ENCODE results near the gene ARFGAP1.

ARFGAP1 gene

DNA sequence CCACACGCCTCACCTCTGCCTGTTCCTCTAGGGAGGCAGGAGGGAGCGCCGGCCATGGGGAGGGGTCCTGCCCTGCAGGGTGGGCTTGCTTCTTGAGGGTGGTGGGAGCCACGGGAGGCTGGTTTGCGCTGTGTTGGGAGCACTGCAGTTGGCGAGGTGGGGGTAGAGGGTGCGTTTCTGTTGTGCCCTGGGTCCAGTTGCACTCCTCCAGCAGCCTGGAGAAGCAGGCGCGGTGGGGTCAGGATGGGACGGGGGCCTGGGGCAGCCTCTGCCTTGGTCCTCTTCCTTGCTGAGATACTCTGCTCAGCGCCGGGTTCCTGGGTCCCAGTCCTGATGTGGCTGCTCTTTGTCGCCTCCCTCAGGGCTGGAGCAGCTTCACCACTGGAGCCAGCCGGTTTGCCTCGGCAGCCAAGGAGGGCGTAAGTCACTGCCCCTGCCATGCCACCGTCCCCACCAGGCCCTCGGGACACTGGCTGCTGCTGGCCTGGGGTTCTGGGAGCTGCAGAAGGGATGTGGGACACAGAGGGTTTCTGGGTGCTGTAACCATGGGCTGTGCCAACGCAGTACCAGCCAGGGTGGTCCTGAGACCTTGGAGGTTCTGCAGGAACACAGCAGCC is 8.4 kb downstream of the ARFGAP1 start:
- DNase-seq, result no peak

DNA sequence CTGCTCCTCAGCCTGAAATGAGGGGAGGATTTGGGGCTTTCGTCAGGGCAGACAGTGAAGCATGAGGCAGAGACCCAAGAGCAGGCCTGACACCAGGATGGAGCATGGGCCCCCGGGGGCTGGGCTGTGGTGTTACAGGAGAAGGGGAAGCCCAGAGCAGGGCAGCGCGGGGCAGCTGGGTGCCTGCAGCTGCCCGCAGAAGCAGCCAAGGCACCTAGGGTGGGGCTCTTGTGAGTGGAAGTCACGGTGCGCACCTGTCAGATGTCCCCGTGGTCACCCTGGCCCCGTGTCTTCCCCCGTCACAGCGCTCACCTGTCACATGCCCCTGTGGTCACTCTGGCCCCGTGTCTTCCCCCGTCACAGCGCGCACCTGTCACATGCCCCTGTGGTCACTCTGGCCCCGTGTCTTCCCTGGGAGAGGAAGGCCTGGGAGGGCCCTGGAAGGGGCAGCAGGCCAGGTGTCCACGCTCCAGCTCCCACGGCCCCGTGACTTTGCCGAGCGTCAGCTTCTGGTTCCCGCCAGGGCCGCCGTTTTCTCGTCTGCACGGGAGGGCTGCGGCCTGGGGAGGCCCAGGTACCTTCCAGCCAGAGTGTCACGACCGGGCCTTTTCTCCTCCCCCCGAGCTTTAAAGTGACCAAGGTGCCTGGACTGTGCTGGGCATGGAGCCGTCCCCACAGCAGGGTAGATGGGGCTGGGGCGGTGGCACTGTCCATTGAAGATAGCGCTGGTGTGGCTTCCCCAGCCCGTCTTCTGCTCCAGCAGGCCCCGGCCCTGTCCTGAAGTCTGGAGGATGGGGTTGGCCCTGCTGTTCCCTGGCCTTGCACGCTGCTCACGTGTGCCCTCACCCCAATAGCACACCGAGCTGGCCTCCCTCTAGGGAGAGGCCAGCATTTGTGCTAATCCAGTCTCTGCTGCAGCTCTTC is 9.4 kb downstream of the ARFGAP1 start:
- DNase-seq, result no peak

DNA sequence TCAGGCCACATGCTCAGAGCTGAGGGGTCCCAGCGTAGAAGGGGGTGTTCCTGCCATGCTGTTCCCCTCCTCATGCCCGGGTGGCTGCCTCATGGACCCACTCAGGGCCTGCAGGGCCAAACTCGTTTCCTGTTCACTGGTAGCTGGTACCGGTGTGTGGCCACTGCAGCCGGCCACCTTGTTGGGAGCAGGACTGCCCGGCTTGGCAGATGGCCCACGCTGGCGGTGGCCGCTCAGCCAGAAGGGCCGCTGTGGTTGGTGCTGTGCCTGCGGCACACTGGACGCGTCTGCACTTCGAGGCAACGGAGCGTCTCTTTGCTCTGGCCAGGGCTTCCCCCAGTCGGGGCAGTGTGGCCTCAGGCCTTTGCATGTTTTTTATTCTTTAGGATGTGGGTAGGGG is 10.3 kb downstream of the ARFGAP1 start:
- DNase-seq, result no peak

DNA sequence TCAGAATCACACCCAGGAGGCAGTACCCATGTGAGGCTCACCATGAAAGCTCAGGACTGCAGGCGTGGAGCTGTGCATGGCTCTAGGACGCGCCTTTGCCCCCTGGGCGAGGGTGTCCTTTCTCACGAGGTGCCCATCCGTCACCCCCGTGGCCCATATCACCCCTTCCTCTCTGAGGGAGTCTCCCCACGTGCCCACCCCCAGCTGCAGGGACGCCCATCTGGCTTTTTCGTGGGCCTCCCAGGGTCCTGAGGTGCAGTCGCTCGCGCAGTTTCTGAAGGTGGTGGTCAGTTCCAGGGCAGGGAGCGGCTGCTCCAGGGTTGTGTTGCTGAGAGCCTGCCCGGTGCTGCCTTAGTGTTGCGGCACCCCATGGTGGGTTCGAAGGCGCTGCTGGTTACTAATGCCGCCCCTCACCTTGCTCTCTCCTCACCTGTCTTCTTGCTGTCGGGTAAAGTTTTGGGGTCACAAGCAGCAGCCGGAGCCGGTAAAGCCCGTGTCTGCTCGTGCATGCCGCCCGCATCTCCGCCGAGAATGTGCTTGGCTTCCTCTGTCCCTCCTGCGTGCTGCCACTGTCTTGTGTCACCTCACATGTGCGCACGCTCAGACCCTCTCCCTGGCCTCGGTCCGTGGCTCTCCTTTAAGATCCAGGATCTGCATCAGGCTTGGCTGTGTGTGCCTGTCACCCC is 10.9 kb downstream of the ARFGAP1 start:
- no peak for DNase-seq

DNA sequence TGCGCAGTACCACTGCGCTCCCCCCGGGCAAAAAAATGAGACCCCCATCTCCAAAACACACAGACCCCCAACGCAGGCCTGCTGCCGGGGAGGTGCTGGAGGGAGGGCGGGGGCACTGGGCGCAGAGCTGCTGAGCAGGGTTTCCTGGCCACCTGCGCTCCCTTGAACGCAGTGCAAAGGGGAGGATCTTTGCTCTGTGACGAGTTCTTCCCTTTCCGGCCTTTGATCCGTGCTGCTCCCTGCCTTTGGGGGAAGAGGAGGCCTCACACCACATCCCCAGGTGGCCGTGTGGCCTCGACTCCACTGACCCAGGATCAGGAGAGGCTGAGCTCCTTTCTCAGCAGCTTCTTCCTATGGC is 11.4 kb downstream of the ARFGAP1 start:
- DNase-seq, result no peak

DNA sequence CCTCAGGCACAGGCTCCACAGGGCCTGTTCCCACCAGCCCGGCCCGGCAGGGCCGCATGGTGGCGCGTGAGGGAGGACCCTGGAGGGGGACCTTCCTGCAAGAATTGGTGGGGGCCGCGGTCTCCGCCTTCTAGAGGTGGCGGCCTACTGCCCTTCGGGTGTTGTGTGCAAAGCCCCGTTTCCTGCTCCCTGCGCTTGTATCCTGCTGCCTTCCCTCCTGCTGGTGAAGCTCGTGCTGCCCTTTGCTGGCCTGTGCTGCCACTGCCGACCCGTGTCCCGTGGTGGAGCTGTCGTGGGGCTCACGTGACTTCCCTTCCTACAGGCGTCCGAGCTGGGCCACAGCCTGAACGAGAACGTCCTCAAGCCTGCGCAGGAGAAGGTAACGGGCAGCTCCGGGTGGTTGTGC is 11.9 kb downstream of the ARFGAP1 start:
- DNase-seq, result no peak

DNA sequence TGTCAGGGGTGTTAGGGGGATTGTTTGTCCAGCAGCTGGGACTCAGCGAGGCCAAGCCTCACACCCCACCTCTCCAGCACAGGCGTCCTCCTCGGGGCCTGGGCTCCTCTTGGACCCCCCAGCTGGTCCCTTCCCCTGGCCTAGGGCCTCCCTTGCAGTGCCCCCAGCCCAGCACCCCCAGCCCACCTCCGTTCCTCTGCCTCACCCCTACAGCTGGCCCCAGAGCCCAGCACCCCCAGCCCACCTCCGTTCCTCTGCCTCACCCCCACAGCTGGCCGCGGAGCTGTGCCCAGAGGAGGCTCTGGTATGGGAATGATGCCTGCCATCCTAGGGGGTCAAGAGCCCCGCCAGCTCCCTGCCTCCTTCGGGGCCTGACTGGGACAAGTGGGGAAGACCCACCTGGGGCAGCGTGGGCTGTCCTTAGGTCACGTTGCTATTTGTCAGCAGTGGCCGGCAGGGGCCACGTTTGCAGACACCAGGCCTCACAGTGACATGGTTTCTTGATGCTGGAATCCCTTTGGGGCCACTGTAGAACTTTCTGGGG is 12.4 kb downstream of the ARFGAP1 start:
- DNase-seq, result no peak

DNA sequence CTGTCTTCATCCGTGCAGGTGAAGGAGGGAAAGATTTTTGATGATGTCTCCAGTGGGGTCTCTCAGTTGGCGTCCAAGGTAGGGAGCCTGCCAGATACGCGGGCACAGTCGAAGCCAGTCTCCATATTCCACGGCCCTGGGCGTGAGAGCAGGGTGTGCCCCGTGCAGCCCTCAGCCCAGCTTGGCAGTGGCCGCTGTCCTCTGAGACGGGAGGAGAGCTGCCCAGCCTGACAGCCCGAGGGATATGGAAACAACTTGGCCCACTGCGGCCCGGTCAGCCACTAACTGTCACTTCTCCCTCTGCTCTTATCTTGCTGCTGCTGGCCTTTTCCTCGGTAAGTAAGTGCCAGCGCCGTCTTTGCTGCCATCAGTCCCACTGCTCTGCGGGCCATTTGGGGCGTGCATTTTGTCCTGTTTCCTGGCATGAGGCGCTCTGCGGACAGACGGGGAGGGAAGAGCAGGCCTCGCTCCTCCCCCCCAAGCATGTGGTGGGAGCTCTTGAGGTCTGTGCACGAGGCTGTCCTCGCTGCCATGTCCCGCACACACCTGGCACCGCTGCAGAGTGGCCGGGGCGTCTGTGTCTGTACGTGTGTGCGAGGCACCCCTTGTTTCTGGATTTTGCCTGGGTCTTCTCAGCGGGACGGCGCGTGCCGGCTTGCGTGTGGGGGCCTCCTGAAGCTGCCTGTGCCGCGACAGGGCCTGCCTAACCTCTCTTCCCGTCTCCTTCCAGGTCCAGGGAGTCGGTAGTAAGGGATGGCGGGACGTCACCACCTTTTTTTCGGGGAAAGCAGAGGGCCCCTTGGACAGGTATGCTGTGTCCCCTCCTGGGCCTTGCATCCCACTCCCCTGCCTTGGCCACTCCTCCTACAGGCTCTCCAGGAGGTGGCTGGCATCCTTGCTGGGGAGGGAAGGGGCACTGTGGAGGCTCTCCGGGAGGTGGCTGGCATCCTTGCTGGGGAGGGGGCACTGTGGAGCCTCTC is 13.3 kb downstream of the ARFGAP1 start:
- no peak for DNase-seq

DNA sequence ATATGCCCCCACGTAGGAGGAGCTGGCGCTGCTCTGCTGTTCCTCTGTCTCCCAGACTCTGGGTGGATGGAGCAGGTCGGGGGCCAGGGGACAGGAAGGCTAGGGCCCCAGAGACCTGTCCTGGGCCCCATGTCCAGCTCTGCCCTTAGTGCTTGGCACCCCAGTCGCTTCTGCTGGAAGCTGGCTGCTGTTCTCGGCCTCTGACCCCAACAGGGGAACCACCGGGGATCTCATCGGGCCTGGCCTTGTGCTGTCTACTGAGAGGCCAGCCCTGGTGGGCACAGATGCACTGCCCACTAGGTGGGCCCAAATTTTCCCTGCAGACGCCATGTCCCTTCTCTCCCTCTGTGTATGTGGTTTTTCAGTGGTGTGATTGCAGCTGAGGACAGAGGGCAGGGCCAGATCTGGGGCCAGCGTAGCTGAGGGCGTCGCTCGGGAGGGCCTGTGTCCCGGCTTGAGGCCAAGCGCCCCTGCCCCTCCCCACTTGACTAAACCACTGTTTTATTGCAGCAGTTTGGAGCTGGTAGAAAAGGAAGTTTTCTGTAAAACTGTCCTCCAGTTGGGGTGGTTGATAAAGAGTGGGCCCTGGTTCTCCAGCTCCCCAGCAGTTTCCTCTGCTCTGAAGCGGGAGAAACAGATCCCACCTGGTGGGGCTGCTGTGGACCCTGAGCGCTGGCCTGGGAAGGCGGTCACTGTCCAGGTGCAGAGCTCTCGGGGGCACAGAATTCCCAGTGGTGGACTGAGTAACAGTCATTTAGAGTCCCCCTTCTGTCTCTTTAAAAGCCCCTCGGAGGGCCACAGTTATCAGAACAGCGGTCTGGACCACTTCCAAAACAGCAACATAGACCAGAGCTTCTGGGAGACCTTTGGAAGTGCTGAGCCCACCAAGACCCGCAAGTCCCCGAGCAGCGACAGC is 14.4 kb downstream of the ARFGAP1 start:
- DNase-seq, result no peak

DNA sequence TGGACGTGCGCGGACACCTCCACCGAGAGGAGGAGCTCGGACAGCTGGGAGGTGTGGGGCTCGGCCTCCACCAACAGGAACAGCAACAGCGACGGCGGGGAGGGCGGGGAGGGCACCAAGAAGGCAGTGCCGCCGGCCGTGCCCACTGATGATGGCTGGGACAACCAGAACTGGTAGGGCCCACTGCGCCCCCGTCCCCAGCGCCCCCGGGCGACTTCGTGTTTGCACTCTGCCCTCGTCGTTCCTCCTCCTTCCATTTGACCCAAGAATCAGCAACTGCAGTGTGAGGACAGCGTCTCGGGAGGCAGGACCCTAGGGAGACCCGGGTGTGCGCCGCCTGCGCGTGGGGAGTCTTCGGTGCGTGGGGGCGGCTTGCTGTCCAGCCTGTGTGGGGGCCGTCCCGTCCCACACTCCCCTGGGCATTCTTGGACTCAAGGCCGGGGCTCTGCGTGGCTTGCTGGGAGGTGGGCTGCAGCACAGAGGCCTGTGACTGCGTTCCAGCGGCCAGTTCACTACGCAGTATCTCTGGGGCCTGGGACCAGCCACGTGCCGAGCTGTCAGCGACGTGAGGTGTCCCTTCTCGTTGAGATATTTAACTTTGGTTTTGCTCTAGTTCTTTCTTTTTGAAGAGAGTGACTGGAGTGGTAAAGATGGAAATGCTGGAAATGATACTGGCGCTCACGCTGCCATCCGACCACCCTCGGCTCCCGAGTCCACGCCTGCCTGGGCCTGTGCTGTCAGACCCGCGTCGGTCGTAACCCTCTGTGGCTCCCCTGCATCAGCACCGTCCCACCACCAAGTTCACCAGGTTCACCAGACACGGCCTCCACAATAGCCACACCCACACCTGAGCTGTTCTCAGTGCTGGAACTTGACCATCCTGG is 15.3 kb downstream of the ARFGAP1 start:
- DNase-seq, result no peak

DNA sequence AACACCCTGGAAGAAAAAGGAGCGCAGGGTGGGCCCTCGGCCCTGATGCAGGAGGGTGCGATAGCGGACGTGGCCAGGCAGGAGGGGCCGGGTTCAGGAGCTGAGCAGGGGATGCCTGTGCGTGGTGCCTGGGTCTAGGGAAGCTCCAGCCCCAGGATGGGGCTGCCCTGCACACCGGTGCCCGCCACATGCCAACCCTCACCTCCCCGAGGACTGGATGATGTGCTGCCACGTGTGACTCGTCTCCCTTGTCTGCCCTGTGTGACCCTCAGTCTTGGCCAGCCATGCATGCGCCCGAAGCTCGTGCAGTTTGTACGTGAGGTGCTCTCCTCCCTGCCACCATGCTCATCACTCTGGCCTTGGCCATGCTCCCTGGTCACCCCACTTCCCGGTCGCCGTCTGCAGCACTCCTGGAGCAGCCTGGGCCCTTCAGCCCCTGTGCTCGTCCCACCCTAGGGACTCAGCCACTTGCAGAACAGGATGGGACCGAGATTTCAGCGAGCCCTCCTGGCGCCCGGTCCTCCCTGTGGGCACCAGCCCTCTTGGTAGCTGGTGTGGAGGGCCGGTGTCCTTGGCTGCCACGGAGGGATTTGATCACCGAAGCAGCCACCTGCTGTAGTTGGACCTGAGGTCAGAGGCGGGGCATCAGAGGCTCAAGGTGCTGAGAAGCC is 16.1 kb downstream of the ARFGAP1 start:
- no peak for DNase-seq

DNA sequence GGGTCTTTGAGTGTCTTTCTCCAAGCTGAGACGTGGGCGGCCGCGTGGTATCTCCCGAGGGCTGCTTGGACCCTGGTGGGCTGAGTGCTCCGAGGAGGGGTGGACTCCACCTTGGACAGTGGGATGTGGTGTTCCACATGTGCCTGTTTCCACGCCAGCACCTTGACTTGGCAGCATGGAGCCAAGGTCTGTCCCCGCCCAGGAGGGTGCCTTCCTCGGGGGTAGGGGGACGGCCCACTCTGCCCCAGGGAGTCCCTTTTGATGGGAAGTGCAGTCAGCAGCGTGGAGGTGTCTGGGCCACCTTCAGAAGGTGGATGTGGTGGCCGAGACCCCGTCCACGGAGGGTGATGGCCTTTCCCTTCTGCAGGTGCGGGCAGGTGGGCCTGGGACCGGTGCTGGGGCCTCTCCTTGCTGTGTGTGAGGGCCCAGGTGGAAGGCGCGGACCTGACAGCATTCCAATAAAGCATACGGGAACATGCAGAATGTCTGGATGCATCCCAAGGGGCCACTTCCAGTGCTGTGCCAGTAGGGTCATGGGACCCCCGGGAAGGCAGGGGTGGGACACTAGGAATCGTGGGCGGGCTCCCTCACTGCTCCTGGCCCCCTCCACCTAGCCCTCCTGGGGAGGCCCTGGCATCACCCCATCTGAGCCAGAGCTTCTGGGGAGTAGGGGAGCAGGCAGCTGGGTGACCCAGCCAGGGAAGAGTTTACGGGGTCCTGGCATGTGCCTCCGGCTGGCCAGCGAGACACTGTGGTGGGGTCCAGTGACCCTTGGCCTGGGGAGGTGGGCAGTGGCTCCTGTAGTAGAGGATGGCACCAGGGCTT is 16.9 kb downstream of the ARFGAP1 start:
- no peak for DNase-seq

DNA sequence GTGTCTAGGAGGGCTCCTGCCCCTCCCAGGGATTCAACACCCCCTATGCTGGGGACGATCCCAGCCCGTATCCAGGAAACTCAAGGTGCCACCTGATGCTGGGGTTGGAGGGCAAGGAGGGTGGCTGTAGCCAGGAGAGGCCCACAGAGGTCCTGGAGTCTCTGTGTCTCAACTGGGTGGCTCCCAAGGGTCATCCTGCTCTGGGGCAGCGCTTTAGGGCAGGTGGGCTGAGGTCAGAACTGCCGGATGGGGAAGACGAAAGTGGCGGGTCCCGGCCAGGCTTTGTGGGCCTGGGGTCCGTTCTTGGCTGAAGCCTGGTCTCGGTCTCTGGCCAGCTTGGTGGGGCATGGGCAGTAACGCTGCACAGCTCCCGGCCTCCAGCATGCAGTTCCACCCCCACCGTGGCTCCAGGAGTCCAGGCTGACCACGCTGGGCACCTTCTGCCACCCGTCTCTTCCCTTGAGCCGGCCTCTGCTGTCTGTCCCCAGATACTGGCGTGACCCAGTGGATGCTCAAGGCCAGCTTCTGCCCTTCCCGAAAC is 17.6 kb downstream of the ARFGAP1 start:
- no peak for DNase-seq

DNA sequence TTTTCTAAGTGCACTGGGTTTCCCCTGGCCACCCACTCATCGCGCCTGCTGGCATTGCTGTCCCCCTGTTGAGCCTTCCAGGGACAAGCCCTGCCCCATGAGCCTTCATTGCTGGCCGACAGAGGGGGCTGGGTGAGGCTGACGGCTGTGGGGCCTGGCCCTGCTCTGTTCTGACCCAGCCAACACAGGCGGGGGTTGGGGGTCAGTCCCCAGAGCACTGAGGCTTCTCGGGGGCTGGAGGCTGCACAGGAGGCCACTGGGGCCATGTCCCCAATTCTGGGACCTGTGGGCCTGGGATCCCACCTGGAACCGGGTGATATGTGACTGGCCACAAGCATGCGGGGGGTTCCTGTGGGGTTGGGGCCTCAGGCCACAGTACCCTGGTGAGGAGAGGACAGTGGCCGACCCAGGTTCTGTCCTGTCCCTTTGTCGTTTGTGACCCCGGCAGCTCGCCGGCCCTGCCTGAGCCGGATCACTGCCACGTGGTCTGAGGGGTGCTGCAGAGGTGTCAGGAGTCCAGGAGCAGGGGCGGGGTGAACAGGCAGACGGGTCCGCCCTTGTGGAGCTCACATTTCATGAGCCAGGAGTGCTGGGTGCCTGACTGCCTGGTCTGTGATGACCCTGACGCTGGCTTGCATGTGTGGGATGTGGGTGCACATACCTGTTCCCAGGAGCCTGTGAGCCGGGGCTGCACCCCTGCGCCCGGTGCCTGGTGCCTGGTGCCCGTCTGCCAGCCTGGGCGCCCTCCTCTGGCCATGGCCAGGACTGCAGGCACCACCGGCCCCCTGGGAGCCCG is 18.3 kb downstream of the ARFGAP1 start:
- DNase-seq, result peak in 1 of 2 experiments; percentile 15

DNA sequence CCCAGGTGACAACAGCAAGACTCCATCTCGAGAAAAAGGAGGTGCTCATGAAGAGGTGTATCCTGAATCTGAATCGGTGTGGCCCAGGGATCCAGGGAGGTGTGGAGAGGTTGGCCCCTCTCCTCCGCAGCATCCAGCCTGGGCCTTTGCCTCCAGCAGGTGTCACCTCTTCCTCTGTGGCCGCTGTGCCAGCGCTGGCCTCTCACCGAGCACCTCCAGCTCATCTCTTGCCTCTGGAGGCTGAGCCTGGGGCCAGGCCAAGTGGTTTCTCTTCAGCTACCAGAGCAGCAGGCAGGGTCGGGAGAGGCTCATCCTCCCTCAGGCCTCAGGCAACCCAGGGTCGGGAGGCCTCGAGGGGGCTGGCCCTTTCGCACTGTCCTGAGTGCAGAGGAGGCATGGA is 19.2 kb downstream of the ARFGAP1 start:
- DNase-seq, result no peak

DNA sequence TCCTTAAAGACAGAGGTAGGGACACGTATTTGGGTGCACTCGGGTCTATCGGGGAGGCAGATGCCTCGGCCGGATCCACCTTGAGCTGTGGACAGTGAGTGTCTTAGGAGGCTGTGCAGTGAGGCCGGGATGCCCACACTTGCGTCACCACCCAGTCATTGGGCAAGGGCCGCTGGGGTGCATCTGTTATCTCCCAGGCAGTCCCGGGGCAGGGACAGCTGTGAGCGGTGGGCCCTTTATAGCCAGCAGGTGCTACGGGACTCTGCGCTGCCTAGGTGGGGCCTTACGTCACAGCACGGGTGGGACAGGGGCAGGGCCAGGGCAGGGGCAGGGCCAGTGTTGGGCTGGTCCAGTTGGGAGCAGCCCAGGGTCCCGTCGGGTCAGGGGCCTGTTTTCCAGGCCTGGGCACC is 19.7 kb downstream of the ARFGAP1 start:
- DNase-seq, result no peak

DNA sequence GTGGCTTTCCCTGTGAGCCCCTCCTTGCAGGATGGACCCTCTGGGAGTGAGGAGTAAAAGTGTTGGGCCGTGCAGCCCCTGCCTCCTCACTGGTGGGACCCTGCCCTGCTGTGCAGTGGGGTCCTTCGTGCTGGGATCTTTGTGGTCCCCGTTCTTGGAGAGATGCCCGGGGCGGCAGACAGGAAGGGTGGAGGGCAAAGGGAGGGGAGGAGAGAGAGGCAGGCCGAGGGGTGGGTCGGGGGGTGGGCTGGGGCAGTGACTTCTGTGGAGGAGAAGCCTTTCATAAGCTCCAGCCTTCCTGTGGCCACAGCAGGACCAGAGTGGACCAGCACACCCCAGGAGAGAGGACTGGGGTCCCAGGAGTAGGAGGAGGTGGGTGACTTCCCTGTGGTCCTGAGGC is 20.3 kb downstream of the ARFGAP1 start, which contains the start of gene COL20A1:
COL20A1 (plus strand) TSS at position 283 of the 400 bp plus-strand sequence. CDS start 1,922 bp downstream, outside the sequence.
- no peak for DNase-seq
